NCI-H2029 treated with DMSO at 0.1 percent for 48 hours (cell line): ENCODE results near the gene ARHGAP1.

Experiments used
- DNase-seq: peaks from one replicate; lab custom pipeline; 2025; lab: John Stamatoyannopoulos, UW

ARHGAP1 gene

GRCh38 chr11:46694072-46694471 lies 6.3 kb downstream of the ARHGAP1 start:
- DNase-seq: no peak

GRCh38 chr11:46693597-46694012 lies 6.8 kb downstream of the ARHGAP1 start:
- DNase-seq: no peak

GRCh38 chr11:46692450-46692849 lies 8.0 kb downstream of the ARHGAP1 start:
- no peak for DNase-seq

GRCh38 chr11:46690702-46691101 lies 9.7 kb downstream of the ARHGAP1 start:
- DNase-seq: no peak

- DNase-seq: peak; percentile 74
These were observed 13.3 kb downstream of the ARHGAP1 start for GRCh38 chr11:46686886-46687795.

- DNase-seq: no peak
These were observed 16.1 kb downstream of the ARHGAP1 start for GRCh38 chr11:46684367-46684766.

- DNase-seq: no peak
These were observed 17.4 kb downstream of the ARHGAP1 start for GRCh38 chr11:46682773-46683752.

GRCh38 chr11:46681814-46682213 lies 18.6 kb downstream of the ARHGAP1 start:
- no peak for DNase-seq

- no peak for DNase-seq
These were observed 19.6 kb downstream of the ARHGAP1 start for GRCh38 chr11:46680815-46681214.

GRCh38 chr11:46680164-46680760 lies 20.2 kb downstream of the ARHGAP1 start:
- DNase-seq: no peak

- DNase-seq: no peak
These were observed 20.9 kb downstream of the ARHGAP1 start for GRCh38 chr11:46679241-46680163.

GRCh38 chr11:46678741-46679130 lies 21.7 kb downstream of the ARHGAP1 start:
- no peak for DNase-seq

- DNase-seq: no peak
These were observed 22.3 kb downstream of the ARHGAP1 start for GRCh38 chr11:46677991-46678740.

GRCh38 chr11:46677169-46677568 lies 23.2 kb downstream of the ARHGAP1 start:
- DNase-seq: no peak

GRCh38 chr11:46676436-46677158 lies 23.8 kb downstream of the ARHGAP1 start:
- DNase-seq: no peak

GRCh38 chr11:46675949-46676348 lies 24.5 kb downstream of the ARHGAP1 start:
- no peak for DNase-seq

- DNase-seq: no peak
These were observed 25.0 kb downstream of the ARHGAP1 start for GRCh38 chr11:46675288-46675851.

GRCh38 chr11:46674463-46675287 lies 25.7 kb downstream of the ARHGAP1 start:
- DNase-seq: no peak
